ENCODE measurements around the gene TRIM6. TPM values are rescaled to one million over a fixed set of nuclear protein-coding genes. Genes with fewer than 3 reads are reported as not detected.

Gene TRIM6
- total RNA-seq, 2 experiments from 2014 or later: 0.37 to 1.5 TPM

DNA sequence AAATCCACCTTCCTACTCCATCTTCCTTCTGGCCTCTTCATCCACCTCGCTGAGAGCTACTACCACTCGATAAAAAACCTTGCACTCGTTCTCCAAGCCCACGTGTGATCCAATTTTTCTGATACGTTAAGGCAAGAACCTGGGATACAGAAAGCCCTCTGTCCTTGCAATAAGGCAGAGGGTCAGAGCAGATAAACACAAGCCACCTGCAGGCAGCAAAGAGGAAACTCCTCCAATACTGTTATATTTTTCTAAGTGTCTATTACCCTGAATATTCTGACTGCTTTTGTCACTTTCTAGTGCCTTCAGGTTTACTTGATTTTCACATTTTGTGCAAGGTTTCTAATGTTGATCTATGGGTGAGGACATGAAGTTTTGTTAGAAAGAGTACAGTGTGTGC, 61.9 kb downstream of the TRIM6 start:
- peaks cover 13% of the 10 kb centered on the region for H3K36me3 Mint-ChIP-seq
- H3K27ac Mint-ChIP-seq: no peak overlapping the region
- peaks cover 2% of the 10 kb centered on the region for H3K9me3 Mint-ChIP-seq (ENCODE audit: low read depth)
- CTCF ChIA-PET: no interaction called here
- DNase-seq (no peak), ATAC-seq (no peak)
- H3K4me1 Mint-ChIP-seq: peaks cover 4% of the 10 kb centered on the region
- H3K4me3 Mint-ChIP-seq: no peak overlapping the region
- H3K27me3 Mint-ChIP-seq: no peaks in the 10 kb centered on the region

Other genes with a start within 250 kb of the TRIM6 start
- gene OR51B6, start 245.1 kb upstream of the TRIM6 start, total RNA-seq: not detected
- gene OR51M1, start 212.8 kb upstream of the TRIM6 start, total RNA-seq: not detected
- gene OR51Q1, start 174.5 kb upstream of the TRIM6 start, total RNA-seq: not detected
- not detected for gene OR51I1, start 155.1 kb upstream of the TRIM6 start, total RNA-seq
- gene OR51I2, start 147.3 kb upstream of the TRIM6 start, total RNA-seq: not detected
- not detected for gene OR52D1, start 108.0 kb upstream of the TRIM6 start, total RNA-seq
- under 1 TPM in 1 of 2 experiments, not detected in 1; 0.12 TPM for gene UBQLN3, start 86.7 kb upstream of the TRIM6 start, total RNA-seq
- under 1 TPM; 0.19 to 0.55 TPM for gene UBQLNL, start 79.9 kb upstream of the TRIM6 start, total RNA-seq
- not detected for gene OR52H1, start 48.1 kb upstream of the TRIM6 start, total RNA-seq
- not detected for gene OR52B6, start 15.8 kb upstream of the TRIM6 start, total RNA-seq
- gene TRIM34, start 28.4 kb downstream of the TRIM6 start, total RNA-seq: 10 to 100 TPM; 13.1 to 16.1 TPM
- 10 to 100 TPM; 25.0 to 35.4 TPM for gene TRIM5, start 88.4 kb downstream of the TRIM6 start, total RNA-seq
- 100 to 1,000 TPM; 139 to 238 TPM for gene TRIM22, start 93.2 kb downstream of the TRIM6 start, total RNA-seq
- under 1 TPM; 0.28 to 0.41 TPM for gene OR56B1, start 139.8 kb downstream of the TRIM6 start, total RNA-seq
- under 1 TPM; 0.23 to 0.67 TPM for gene OR52N4, start 157.6 kb downstream of the TRIM6 start, total RNA-seq
- gene OR52N5, start 186.7 kb downstream of the TRIM6 start, total RNA-seq: not detected
- gene OR52N1, start 194.6 kb downstream of the TRIM6 start, total RNA-seq: not detected
- gene OR52N2, start 212.3 kb downstream of the TRIM6 start, total RNA-seq: not detected
- not detected for gene OR52E6, start 245.3 kb downstream of the TRIM6 start, total RNA-seq

Data from activated CD8-positive, alpha-beta memory T cell treated with anti-CD3 and anti-CD28 coated beads, Interleukin-2, amount 10 ng/mL, durations not matched to agents 7 days and 5 days (primary cell).